DMS 273 (cell line): ENCODE measurements around the gene SLC9A4.

ENCODE experiments used
- DNase-seq: peaks from one replicate; lab custom pipeline; 2025; ENCODE audit not compliant: unreplicated experiment; lab: John Stamatoyannopoulos, UW

SLC9A4 gene

GRCh38 chr2:102494570-102494969, 21.5 kb downstream of the SLC9A4 start:
- DNase-seq = no peak

- no peak for DNase-seq
Observed at GRCh38 chr2:102498414-102498813, 25.4 kb downstream of the SLC9A4 start.

DNA sequence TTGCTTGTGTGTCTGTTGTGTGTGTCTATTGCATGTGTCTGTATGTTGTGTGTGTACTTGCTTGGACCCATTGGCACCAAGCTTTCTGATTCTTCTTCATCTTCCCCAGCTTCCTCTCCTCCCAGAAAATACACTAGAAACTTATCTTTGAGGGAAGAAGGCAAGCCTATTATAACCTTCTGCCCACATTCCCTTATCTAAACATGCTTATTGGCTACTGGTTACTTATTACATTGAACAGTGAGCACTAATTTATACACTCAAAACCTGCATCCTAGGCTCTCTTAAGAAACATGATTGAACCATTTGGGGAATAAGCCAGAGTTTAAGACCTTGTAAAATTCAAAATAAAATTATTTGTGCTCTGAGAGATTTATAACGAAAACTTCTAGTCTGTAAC, 26.5 kb downstream of the SLC9A4 start:
- DNase-seq = no peak

DNA sequence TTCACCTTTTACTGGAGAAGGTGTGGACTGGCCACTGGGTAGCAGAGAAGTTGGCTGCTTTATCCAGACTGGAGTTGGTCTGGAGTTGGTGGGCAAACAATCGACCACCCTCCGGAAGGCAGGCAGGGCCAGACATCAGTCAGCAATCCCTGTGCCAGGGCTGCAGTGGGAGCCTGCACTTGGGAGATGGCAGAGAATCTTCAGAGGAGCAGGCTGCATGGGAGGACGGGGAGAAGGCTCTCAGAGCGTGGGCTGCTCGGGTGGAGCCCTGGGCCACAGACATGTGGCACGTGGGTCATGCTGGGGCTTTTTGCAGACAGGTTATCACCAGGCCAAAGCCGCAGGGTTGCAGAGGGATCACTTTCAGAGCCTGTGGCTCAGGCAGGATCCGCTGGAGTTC, 29.6 kb downstream of the SLC9A4 start:
- DNase-seq = no peak

- DNase-seq = no peak
Observed at GRCh38 chr2:102504833-102505232, 31.8 kb downstream of the SLC9A4 start.

DNA sequence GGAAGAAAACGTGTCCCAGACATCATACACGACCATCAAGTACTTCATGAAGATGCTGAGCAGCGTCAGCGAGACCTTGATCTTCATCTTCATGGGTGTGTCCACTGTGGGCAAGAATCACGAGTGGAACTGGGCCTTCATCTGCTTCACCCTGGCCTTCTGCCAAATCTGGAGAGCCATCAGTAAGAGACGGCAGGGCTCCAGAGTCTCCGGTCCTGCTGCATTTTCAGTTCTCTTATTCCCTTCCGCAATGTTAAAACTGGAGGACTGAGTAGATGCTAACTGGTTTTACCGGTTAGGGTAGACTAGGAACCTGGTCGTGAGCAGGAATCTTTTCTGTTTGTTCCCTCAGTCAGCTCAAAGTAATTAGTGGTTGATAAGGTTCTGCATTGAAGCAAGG, 32.3 kb downstream of the SLC9A4 start:
- no peak for DNase-seq

GRCh38 chr2:102506743-102507142, 33.7 kb downstream of the SLC9A4 start:
- DNase-seq = no peak

GRCh38 chr2:102508863-102509262, 35.8 kb downstream of the SLC9A4 start:
- no peak for DNase-seq

DNA sequence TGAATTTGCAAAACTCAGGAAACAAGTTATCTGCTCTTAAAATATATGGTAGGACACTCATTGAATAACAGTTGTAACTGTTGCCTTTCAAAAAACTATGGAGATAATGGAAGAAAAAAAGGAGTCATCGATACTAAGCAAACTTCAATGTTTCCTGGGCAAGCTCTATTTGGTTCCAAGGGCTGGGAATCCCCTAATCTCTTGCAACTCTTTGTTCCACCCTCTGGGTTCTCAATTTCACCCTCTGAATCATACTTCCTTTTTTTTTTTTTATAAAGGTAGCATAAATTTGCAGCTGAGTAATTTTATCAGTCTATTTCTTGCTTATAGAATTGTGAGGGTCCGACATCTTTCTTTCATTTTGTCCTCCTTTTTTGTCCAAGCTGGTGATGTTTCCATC, 36.7 kb downstream of the SLC9A4 start:
- DNase-seq = no peak

DNA sequence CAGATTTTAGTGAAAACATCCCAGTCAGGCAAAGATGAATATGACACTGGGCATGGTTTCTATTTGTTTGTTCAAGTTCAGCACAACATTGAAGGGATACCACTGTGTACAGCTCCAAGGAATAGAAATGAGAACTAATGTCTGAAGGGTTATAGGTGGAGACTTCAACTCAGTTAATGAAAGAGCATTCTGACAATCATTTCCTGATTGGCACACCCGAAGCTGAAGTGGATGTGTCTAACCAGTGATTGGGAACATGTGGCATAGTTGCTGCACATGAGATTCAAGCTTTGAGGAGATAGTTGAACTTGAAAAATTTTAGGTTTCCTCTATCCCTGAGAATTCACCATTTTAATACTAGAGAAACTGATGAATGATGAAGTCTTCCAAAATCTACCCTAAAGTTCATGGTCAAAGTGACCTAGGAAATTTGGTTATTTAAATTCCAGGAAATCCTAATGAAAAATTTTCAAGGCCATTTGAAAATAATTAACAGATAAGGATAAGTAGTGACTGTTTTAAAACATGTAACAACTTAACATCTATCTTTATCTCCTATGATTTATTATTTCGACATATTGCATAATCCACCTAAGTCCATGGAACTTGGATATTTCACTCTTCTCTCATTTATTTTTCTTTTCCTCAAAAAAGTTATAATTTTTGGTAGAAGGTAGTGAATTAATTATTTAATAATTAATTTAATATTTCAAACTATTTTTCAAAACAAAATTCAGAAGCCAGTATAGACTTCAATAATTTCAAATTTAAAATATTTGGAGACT, 38.0 kb downstream of the SLC9A4 start:
- no peak for DNase-seq

DNA sequence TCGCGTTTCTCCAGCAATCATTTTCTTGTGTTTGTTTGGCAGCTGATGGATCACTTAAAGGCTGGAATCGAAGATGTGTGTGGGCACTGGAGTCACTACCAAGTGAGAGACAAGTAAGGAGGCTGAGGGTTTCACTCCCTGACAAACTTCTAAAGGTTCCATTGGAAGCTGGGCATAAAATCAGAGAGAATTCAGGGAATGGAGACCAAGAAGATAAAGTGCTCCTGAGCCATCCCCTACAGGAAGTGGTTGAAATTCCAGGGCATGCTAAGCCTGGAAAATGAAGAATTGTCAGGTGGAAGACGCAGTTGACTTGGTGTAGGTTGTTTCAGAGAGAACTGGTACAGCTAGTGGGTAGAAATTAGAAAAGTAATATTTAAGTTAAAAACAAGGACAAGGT, 39.1 kb downstream of the SLC9A4 start:
- no peak for DNase-seq

GRCh38 chr2:102513355-102513939, 40.4 kb downstream of the SLC9A4 start:
- no peak for DNase-seq

- no peak for DNase-seq
Observed at GRCh38 chr2:102514061-102514785, 41.2 kb downstream of the SLC9A4 start.

DNA sequence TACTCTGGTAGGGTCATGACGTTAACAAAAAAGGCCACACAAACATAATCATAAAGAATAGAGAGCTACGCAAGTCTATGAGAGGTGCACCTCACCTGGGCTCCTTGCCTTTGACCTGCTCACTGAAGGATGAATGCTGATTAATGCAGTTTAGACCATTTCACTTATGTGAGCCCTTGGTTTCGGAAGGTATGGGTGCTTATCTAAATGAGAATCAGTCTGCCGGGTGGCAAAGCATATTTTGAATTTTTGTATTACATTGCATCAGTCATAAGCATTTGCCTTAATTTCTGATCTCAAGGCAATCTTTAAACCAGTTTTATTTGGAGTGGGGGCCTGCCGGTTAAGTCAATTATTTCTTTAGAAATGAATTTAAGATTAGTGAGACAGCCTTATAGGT, 42.8 kb downstream of the SLC9A4 start:
- DNase-seq = no peak

DNA sequence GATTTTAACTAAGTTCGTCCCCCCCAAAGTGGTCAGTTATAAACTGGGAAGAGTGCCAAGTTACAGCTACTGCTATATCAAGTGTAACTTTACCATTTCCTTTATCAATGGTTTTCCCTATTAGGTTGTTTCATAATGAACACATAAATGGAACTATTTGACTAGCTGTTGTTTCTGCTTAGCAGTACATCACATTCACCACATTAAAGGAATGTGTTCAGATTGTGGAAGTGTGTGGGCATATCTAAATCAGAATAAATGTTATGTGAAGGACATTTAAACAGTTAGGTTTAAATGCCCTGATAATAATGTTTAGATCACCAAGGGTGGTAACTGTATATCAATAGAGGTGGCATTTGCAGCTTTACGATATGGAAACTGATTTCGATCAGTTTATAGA, 45.1 kb downstream of the SLC9A4 start:
- DNase-seq = no peak

DNA sequence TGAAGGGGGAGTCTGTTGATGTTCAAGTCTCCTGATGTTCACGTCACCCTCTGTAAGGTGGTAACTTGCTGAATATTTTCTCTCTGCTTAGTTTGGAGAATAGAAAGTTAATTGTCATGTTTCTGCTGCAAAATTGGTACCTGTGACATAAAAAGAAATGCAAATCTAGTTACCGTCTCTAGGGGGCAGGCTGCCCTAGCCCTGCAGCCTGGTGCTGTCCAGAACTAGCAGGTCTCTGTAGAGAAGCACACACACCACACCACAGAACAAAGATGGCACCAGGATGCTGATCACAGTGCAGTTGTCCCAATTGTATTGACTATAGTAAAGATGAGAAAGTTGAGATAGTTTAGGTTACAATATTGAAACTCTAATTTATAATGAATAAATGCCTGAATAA, 47.0 kb downstream of the SLC9A4 start:
- DNase-seq = peak; percentile 44

DNA sequence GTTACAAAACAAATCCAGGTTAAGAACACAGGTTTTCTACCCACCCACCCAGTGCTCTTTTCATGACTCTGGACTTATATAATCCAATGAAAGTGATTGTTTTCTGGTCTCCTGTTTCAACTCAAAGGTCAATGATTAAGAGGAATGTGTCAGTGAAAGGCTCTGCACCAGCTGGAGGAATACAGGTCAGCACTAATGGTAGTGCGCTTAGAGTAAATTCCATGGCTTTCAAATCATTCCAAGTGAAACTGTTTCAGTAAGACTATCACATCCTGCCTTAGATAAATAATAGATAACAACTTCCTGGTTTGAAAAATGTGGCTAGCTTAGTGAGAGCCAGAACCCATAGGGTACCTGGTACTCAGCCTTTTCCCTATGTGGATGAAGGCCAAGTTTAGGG, 47.8 kb downstream of the SLC9A4 start:
- DNase-seq = no peak

GRCh38 chr2:102522162-102522561, 49.1 kb downstream of the SLC9A4 start:
- no peak for DNase-seq

DNA sequence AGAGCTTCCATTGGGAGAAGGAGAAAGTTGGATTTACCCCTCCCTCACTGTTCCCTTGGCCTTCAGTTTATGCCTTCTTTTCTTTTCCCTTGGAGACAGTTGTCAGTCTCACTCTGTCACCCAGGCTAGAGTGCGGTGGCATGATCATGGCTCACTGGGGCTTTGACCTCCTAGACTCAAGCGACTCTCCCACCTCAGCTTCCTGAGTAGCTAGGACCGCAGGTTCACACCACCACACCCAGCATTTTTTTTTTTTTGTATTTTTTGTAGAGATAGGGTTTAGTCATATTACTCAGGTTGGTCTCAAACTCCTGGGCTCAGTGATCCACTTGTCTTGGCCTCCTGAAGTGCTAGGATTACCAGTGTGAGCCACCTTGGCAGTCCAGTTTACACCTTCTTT, 49.9 kb downstream of the SLC9A4 start:
- DNase-seq = no peak

- DNase-seq = no peak
Observed at GRCh38 chr2:102523651-102524050, 50.6 kb downstream of the SLC9A4 start.

DNA sequence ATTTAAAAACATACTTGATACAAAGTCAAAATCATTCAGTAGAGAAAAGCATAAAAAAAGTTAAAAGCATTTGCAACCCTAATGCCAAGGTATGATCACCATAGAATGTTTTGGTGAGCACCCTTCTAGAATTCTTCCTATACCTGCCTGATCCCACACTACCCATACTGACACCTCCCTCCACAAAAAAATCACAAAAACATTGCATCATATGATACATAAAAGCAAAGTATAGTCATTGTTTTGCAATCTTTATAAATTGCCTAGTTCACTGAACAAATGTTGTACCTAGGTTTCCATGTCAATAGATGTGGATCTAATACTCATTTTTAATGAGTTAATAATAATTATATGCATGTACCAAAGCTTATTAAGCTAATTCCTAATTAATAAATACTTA, 54.1 kb downstream of the SLC9A4 start:
- DNase-seq = no peak

- DNase-seq = no peak
Observed at GRCh38 chr2:102538491-102538890, 65.5 kb downstream of the SLC9A4 start.
